ENCODE measurements around the gene FAM187B. TPM values are rescaled to one million over a fixed set of nuclear protein-coding genes. Genes with fewer than 3 reads are reported as not detected.
A peak's percentile ranks its signal among the peaks of the same experiment; 100 is the strongest.

The FAM187B gene
- total and polyA plus RNA-seq, 2 of the 8 experiments (the other 6 are each of a cell fraction or from before 2014, with no cell fraction given), result not detected

DNA sequence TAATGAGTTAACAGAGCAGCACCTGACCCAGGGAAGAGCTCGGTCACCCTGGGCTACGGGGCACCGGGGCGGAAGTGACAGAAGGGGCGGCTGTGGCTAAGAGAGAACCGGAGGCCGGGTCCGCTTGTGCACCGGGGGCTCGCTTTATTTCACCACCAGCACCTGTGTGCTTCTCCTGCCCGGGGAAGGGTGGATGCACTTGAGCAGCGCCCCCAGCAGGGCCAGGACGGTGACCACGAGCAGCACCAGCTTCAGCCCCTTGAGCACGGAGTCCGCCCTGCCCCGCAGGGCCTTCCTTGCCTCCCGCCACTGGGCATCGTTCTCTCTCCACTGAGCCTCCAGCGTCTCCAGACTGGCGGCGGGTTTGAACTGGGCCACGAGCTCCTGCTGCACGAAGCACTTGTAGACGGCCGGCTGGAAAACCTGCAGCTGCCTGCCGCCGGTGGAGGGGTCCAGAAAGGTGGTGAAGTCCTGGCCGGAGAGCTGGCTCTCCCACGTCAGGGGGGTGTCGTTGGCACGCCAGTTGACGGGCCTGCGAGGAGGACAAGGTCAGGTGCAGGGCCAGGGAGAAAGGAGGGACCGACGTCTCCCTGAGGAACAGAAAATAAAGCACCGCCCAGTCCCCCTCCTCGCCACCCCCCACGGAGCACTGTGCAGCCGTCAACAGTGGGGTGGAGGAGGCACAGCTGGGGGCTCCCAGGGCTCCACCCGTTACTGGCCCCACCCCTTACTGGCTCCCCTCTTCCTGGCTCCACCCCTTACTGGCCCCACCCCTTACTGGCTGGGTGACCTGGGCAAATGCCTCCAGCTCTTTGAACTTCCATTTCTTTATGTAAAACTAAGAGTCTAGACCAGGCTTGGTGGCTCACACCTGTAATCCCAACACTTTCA is 3.6 kb downstream of the FAM187B start:
- Histone ChIP-seq H3K4me1 (replicated peaks in 1 of 4; ENCODE audit: control insufficient read depth in 3 of 4, insufficient read depth in 4 of 4, low read length in 3 of 4) (peaks cover 0 to 12% (median 3%) of the 10 kb centered on the region in 4 experiments; a peak in 4 of 7 replicates), H3K27me3 (replicated peaks in 1 of 4; ENCODE audit: control insufficient read depth in 3 of 4, extremely low read depth in 1 of 4, insufficient read depth in 3 of 4, low read length in 3 of 4) (no peaks in the 10 kb centered on the region; a peak in 1 of 7 replicates), H3K36me3 (ENCODE audit: control insufficient read depth in 2 of 4, insufficient read depth in 4 of 4, low read length in 3 of 4) (no peaks in the 10 kb centered on the region), H3K18ac (ENCODE audit: extremely low read depth, low read length) (peak overlapping the region; percentile 62), H3K27ac (ENCODE audit: low read depth, low read length) (no peak overlapping the region), H3K79me2 (ENCODE audit: control insufficient read depth in 1 of 2, insufficient read depth in 2 of 2, low read length in 2 of 2) (no peaks in the 10 kb centered on the region), H2BK5ac (ENCODE audit: low read depth, low read length) (peak overlapping the region; percentile 44; the same call in 1 of the 2 replicates), H2BK15ac (ENCODE audit: low read length) (peak overlapping the region; percentile 72; the same call in 1 of the 2 replicates), H3K79me1 (ENCODE audit: low read depth, low read length) (no peaks in the 10 kb centered on the region), H2BK12ac (ENCODE audit: low read depth, low read length) (peak overlapping the region; percentile 43; the same call in 1 of the 2 replicates), H3K9ac (replicated peaks in 1 of 4; ENCODE audit: extremely low read depth in 1 of 4, low read depth in 3 of 4, low read length in 3 of 4) (no peak overlapping the region), H2AK5ac (ENCODE audit: low read depth, low read length) (no peak overlapping the region; the same call in 1 of the 2 replicates), H3K9me3 (ENCODE audit: insufficient read depth in 2 of 2, low read depth in 1 of 2, low read length in 1 of 2) (peaks cover 0 to 7% of the 10 kb centered on the region in 2 experiments; a peak in 1 of 4 replicates), H3K23me2 (ENCODE audit: low read depth, low read length) (no peaks in the 10 kb centered on the region), H4K8ac (ENCODE audit: extremely low read depth, insufficient read depth, low read length) (peak overlapping the region; percentile 58), H3K4me2 (ENCODE audit: insufficient read depth in 1 of 2, low read depth in 2 of 2, low read length in 2 of 2) (peak overlapping the region; percentile 15 to 28; a peak in 2 of 4 replicates), H4K91ac (replicated peaks; ENCODE audit: insufficient read length, low read length) (no peak overlapping the region), H4K5ac (ENCODE audit: insufficient read length, low read depth, low read length) (no peak overlapping the region), H3K4me3 (ENCODE audit: extremely low read depth in 1 of 4, insufficient read depth in 2 of 4, low read depth in 3 of 4, low read length in 4 of 4) (peak overlapping the region in 1 of 4 experiments; percentile 32; a peak in 1 of 8 replicates), H2BK120ac (replicated peaks; ENCODE audit: low read depth, low read length) (no peak overlapping the region), H4K20me1 (replicated peaks in 1 of 2; ENCODE audit: control insufficient read depth in 1 of 2, insufficient read depth in 2 of 2, low read length in 2 of 2) (no peaks in the 10 kb centered on the region), H3K14ac (ENCODE audit: insufficient read length) (no peak overlapping the region), H2AFZ (ENCODE audit: low read length) (peak overlapping the region; percentile 18; the same call in 1 of the 2 replicates), H3K23ac (ENCODE audit: insufficient read length) (no peak overlapping the region), H3K56ac (replicated peaks; ENCODE audit: insufficient read length, low read depth, low read length) (no peak overlapping the region), H3K4ac (replicated peaks; ENCODE audit: insufficient read length, low read depth, low read length) (peak overlapping the region; percentile 14), H2BK20ac (ENCODE audit: low read length) (no peak overlapping the region)
- ChIA-PET POLR2A (ENCODE audit: partially characterized antibody) (interaction anchor here (0.6 to 2.2 kb wide), 11 partner anchors 10 to 169 kb away, joined by 3 to 9 read pairs (median 3); partner anchors contain the start of gene HAMP), CTCF (ENCODE audit: partially characterized antibody) (interaction anchor here (0.7 to 2.5 kb wide), 13 partner anchors 9 to 155 kb away, joined by 3 to 9 read pairs (median 4); partner anchors contain the start of genes FXYD5 and FXYD7)
- FAIRE-seq, result no peak
- peak in 1 of 2 experiments; percentile 72 for DNase-seq (ENCODE audit: low read depth in 1 of 2, low spot score in 2 of 2)
- 71% methylated on average over 40 of the region's 41 CpGs; no CpG with 5 or more reads in 1 of the 2 experiments for WGBS, 2 experiments (ENCODE audit: extremely low coverage in 1 of 2, insufficient coverage in 1 of 2, insufficient read length in 1 of 2, insufficient replicate concordance in 2 of 2, low coverage in 1 of 2, low lambda C conversion rate in 2 of 2, missing lambda C conversion rate in 1 of 2)
- TF ChIP-seq BRCA1 (IDR thresholded peaks at IDR 0.05; ENCODE audit: low read depth, low read length), result no peak
- TF ChIP-seq RAD21 (IDR thresholded peaks at IDR 0.05 in 1 of 2, conservative IDR thresholded peaks at IDR 0.05 in 1 of 2; ENCODE audit: low read depth in 2 of 2, low read length in 2 of 2), result peak; percentile 20 to 51; a peak in 3 of 4 replicates
- TF ChIP-seq SIN3A (conservative IDR thresholded peaks at IDR 0.05 in 1 of 2, IDR thresholded peaks at IDR 0.05 in 1 of 2; ENCODE audit: low read depth in 1 of 2, low read length in 2 of 2), result no peak
- TF ChIP-seq RFX5 (IDR thresholded peaks at IDR 0.05; ENCODE audit: borderline replicate concordance, low read depth, low read length), result no peak
- TF ChIP-seq TAF7 (optimal IDR thresholded peaks at IDR 0.05; ENCODE audit: borderline replicate concordance, low read depth, low read length), result no peak
- no peak for TF ChIP-seq POLR2A (IDR thresholded peaks at IDR 0.05; ENCODE audit: control extremely low read depth in 1 of 2, low read depth in 2 of 2, low read length in 2 of 2)
- TF ChIP-seq SUZ12 (IDR thresholded peaks at IDR 0.05; ENCODE audit: low read length), result no peak
- no peak for TF ChIP-seq ASH2L (IDR thresholded peaks at IDR 0.05; ENCODE audit: low read length)
- no peak for TF ChIP-seq CTBP2 (IDR thresholded peaks at IDR 0.05; ENCODE audit: borderline replicate concordance, insufficient read depth, insufficient read length, low read length)
- TF ChIP-seq CHD1 (IDR thresholded peaks at IDR 0.05; ENCODE audit: low read depth, low read length), result no peak
